AG09309 (cell line): ENCODE data around the gene SP110.

Experiments used
- DNase-seq: peaks from one replicate; pipeline ENCODE4 v3.0.0-alpha.2; 2010; ENCODE audit warnings: low read depth
- H3K4me3 ChIP-seq: 2 replicates; pipeline ENCODE4 v1.5.1; 2011; ENCODE audit warnings: mild to moderate bottlenecking, low read depth, low read length, moderate library complexity; ENCODE audit not compliant: control insufficient read depth
- CTCF ChIP-seq: IDR thresholded peaks from 2 replicates; pipeline ENCODE4 v1.5.1; 2011; ENCODE audit warnings: mild to moderate bottlenecking, low read depth, low read length, inconsistent platforms; ENCODE audit not compliant: insufficient read depth, control insufficient read depth; ENCODE audit errors: missing control alignments

The SP110 gene

GRCh38 chr2:230234845-230235244 is 15.1 kb upstream of the SP110 start:
- no peak overlapping the region for H3K4me3 ChIP-seq
- TF ChIP-seq CTCF, result no peak
- DNase-seq, result no peak

- no peak for DNase-seq
- no peak for TF ChIP-seq CTCF
- H3K4me3 ChIP-seq, result no peak overlapping the region
Observed at GRCh38 chr2:230234122-230234722, 14.4 kb upstream of the SP110 start.

- TF ChIP-seq CTCF, result no peak
- no peak overlapping the region for H3K4me3 ChIP-seq
- DNase-seq, result no peak
Observed at GRCh38 chr2:230231251-230231650, 11.5 kb upstream of the SP110 start.

- DNase-seq, result no peak
- TF ChIP-seq CTCF, result no peak
- no peak overlapping the region for H3K4me3 ChIP-seq
Observed at GRCh38 chr2:230230496-230231200, 10.9 kb upstream of the SP110 start.

- DNase-seq, result no peak
- no peak for TF ChIP-seq CTCF
- H3K4me3 ChIP-seq, result no peak overlapping the region
Observed at GRCh38 chr2:230230087-230230486, 10.3 kb upstream of the SP110 start.

GRCh38 chr2:230227216-230227615 is 7.4 kb upstream of the SP110 start:
- DNase-seq, result no peak

More at GRCh38 chr2:230227216-230227615, 7.4 kb upstream of the SP110 start:
- TF ChIP-seq CTCF, result no peak
- no peak overlapping the region for H3K4me3 ChIP-seq
